MM.1S (cell line): ENCODE results near the gene COL24A1.

Source experiments
- DNase-seq: peaks from one replicate; pipeline ENCODE4 v3.0.0-alpha.2; 2015
- H2AFZ ChIP-seq: fragments of 300-600 bp; sonication (generic); 2 replicates; pipeline ENCODE4 v1.6.0; 2016; ENCODE audit warnings: antibody characterized with exemption, low read length
- H3F3A ChIP-seq: fragments of 300-600 bp; sonication (generic); 2 replicates; pipeline ENCODE4 v1.6.1; 2016; ENCODE audit warnings: mild to moderate bottlenecking, antibody characterized with exemption, low read length, moderate library complexity, mixed read lengths; ENCODE audit not compliant: insufficient read depth
- H3K27ac ChIP-seq: fragments of 300-600 bp; sonication (generic); 2 replicates; pipeline ENCODE4 v1.5.1; 2016; ENCODE audit warnings: mild to moderate bottlenecking, low read length
- H3K27me3 ChIP-seq: fragments of 300-600 bp; sonication (generic); replicated peaks from 2 replicates; pipeline ENCODE4 v1.6.0; 2016; ENCODE audit warnings: low read length; ENCODE audit not compliant: insufficient read depth
- H3K36me3 ChIP-seq: fragments of 300-600 bp; sonication (generic); replicated peaks from 2 replicates; pipeline ENCODE4 v1.6.1; 2016; ENCODE audit warnings: mild to moderate bottlenecking, low read length, mixed read lengths; ENCODE audit not compliant: insufficient read depth
- H3K4me1 ChIP-seq: fragments of 300-600 bp; sonication (generic); 2 replicates; pipeline ENCODE4 v1.6.1; 2016; ENCODE audit warnings: low read length, mixed read lengths
- H3K4me2 ChIP-seq: fragments of 300-600 bp; sonication (generic); 2 replicates; pipeline ENCODE4 v1.6.0; 2016; ENCODE audit warnings: low read depth, low read length
- H3K4me3 ChIP-seq: fragments of 300-600 bp; sonication (generic); 2 replicates; pipeline ENCODE4 v1.5.1; 2016; ENCODE audit warnings: low read length, mixed read lengths
- H3K79me2 ChIP-seq: fragments of 300-600 bp; sonication (generic); 2 replicates; pipeline ENCODE4 v1.6.1; 2016; ENCODE audit warnings: mixed run types, low read length, mixed read lengths
- H3K9ac ChIP-seq: fragments of 300-600 bp; sonication (generic); 2 replicates; pipeline ENCODE4 v1.6.1; 2016; ENCODE audit warnings: low read length, mixed read lengths
- H3K9me2 ChIP-seq: fragments of 300-600 bp; sonication (generic); replicated peaks from 2 replicates; pipeline ENCODE4 v1.6.1; 2016; ENCODE audit warnings: mild to moderate bottlenecking, low read length, mixed read lengths; ENCODE audit not compliant: insufficient read depth
- H3K9me3 ChIP-seq: fragments of 300-600 bp; sonication (generic); replicated peaks from 2 replicates; pipeline ENCODE4 v1.6.1; 2016; ENCODE audit warnings: mild to moderate bottlenecking, low read length, mixed read lengths; ENCODE audit not compliant: insufficient read depth
- H4K20me1 ChIP-seq: fragments of 300-600 bp; sonication (generic); 2 replicates; pipeline ENCODE4 v1.6.1; 2016; ENCODE audit warnings: mild to moderate bottlenecking, low read length, moderate library complexity, mixed read lengths; ENCODE audit not compliant: insufficient read depth
- EZH2 ChIP-seq: fragments of 300-600 bp; sonication (generic); optimal IDR thresholded peaks from 2 replicates; pipeline ENCODE3; 2017; ENCODE audit warnings: low read depth, mild to moderate bottlenecking, antibody characterized with exemption, low read length, mixed read lengths
- EZH2phosphoT487 ChIP-seq: fragments of 300-600 bp; sonication (generic); IDR thresholded peaks from 2 replicates; pipeline ENCODE4 v1.6.1; 2018; ENCODE audit warnings: antibody characterized with exemption, low read length
- TF ChIP-seq, protein P1 (sequence below): fragments of 300-600 bp; sonication (generic); IDR thresholded peaks from 2 replicates; pipeline ENCODE4 v1.5.1; 2016; ENCODE audit warnings: antibody characterized with exemption, low read length, mixed read lengths

Gene COL24A1

DNA sequence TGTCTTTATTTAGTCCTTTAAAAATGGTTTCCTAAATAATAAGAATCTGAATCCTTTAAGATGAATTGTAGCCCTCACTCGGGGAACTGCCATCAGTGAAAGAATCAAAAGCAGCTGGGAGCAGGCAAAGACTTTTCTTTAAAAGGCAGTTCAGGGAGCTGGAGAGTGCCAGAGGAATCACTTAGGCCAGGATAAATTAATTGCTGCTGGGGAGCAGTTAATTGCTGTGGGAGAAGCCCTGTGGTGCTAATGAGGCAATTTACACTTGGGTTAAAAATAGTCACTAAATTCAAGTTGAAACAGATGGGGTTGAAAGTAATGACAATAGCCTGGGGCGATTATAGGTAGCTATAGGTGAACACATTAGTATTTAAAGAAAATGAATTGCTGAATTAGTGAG lies 38.7 kb upstream of the COL24A1 start:
- TF ChIP-seq EZH2phosphoT487 = no peak
- no peak for TF ChIP-seq EZH2
- TF ChIP-seq, protein P1, sequence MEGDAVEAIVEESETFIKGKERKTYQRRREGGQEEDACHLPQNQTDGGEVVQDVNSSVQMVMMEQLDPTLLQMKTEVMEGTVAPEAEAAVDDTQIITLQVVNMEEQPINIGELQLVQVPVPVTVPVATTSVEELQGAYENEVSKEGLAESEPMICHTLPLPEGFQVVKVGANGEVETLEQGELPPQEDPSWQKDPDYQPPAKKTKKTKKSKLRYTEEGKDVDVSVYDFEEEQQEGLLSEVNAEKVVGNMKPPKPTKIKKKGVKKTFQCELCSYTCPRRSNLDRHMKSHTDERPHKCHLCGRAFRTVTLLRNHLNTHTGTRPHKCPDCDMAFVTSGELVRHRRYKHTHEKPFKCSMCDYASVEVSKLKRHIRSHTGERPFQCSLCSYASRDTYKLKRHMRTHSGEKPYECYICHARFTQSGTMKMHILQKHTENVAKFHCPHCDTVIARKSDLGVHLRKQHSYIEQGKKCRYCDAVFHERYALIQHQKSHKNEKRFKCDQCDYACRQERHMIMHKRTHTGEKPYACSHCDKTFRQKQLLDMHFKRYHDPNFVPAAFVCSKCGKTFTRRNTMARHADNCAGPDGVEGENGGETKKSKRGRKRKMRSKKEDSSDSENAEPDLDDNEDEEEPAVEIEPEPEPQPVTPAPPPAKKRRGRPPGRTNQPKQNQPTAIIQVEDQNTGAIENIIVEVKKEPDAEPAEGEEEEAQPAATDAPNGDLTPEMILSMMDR = no peak
- Histone ChIP-seq H2AFZ (no peak overlapping the region), H4K20me1 (no peaks in the 10 kb centered on the region), H3K27me3 (no peaks in the 10 kb centered on the region), H3K9me3 (no peaks in the 10 kb centered on the region), H3K4me2 (no peak overlapping the region), H3K9me2 (no peaks in the 10 kb centered on the region), H3F3A (no peaks in the 10 kb centered on the region), H3K27ac (no peak overlapping the region), H3K4me3 (no peak overlapping the region), H3K79me2 (no peaks in the 10 kb centered on the region), H3K9ac (no peak overlapping the region), H3K4me1 (no peaks in the 10 kb centered on the region), H3K36me3 (no peaks in the 10 kb centered on the region)
- DNase-seq = no peak

DNA sequence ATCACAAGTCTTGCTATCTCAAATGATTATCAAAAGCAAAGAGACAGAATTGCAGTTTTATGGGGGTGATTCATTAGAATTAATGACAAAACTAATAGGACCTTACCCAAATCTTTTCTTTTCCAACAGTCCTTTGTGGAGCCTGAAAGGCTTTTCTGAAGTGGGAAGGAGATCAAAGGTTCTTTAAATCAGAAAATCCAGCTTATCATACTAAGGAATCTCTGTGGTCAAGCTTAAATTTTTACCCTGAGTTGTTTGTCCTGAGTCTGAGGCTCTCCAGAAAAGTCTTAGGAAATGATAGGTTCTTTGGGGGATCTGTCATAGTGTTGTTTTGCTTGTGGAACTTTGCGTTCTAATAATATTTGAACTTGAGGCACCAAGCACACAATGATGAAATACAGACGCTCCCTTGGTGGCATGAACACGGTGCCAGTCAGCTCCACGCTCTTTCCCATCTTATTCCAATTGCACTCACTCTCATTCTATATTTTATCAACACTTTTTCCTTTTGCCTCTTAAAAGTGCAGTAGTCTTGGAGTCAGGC lies 38.0 kb upstream of the COL24A1 start:
- TF ChIP-seq EZH2 (no peak), EZH2phosphoT487 (no peak)
- TF ChIP-seq, protein P1 = no peak
- H3K27me3 ChIP-seq = no peaks in the 10 kb centered on the region
- no peaks in the 10 kb centered on the region for H3K4me1 ChIP-seq
- H3K9me2 ChIP-seq = no peaks in the 10 kb centered on the region
- no peak overlapping the region for H3K27ac ChIP-seq
- H4K20me1 ChIP-seq = no peaks in the 10 kb centered on the region
- H3K9me3 ChIP-seq = no peaks in the 10 kb centered on the region
- no peak overlapping the region for H3K4me3 ChIP-seq
- H3K4me2 ChIP-seq = no peak overlapping the region
- H3K36me3 ChIP-seq = no peaks in the 10 kb centered on the region
- no peak overlapping the region for H3K9ac ChIP-seq
- H2AFZ ChIP-seq = no peak overlapping the region
- no peaks in the 10 kb centered on the region for H3K79me2 ChIP-seq
- DNase-seq = no peak
- no peaks in the 10 kb centered on the region for H3F3A ChIP-seq

DNA sequence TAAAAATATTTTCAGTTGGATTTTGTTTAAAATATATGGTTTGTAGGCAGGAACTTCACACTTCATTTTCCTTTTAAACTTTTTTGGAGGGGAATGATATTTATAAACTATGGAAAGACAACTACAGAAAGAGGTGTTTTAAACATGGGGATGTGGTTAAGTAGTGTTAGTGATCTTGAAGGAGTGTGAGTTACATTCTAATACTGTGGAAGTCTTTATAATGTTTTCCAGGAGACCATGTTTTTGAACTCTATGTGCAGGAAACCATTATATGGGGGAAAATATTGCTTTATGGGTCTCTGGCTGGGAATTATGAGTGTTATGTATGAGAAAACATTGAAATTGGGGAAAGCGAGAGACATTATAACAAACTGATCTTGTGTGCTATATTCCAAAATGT lies 35.8 kb upstream of the COL24A1 start:
- TF ChIP-seq, protein P1 = no peak
- TF ChIP-seq EZH2 = no peak
- TF ChIP-seq EZH2phosphoT487 = no peak
- Histone ChIP-seq H3K36me3 (no peaks in the 10 kb centered on the region), H3K9me3 (no peaks in the 10 kb centered on the region), H3K27ac (no peak overlapping the region), H3K27me3 (no peaks in the 10 kb centered on the region), H3K4me2 (no peak overlapping the region), H3K4me1 (no peaks in the 10 kb centered on the region), H4K20me1 (no peaks in the 10 kb centered on the region), H3K4me3 (no peak overlapping the region), H3K9ac (no peak overlapping the region), H3F3A (no peaks in the 10 kb centered on the region), H3K79me2 (no peaks in the 10 kb centered on the region), H3K9me2 (no peaks in the 10 kb centered on the region), H2AFZ (no peak overlapping the region)
- DNase-seq = no peak
